K562 (cell line): ENCODE measurements around the gene C2orf76. TPM values are rescaled to one million over a fixed set of nuclear protein-coding genes. Genes with fewer than 3 reads are reported as not detected.

Experiments used
- ATAC-seq: fragments of 200-7000 bp; cut with Tn5 transposase; 3 replicates; pipeline ENCODE4 v1.9.1; 2020; ENCODE audit warnings: moderate library complexity
- BruUV-seq: library from RNA; stranded (reverse); fragments of 400-500 nt; replicated peaks from 2 replicates; lab custom pipeline; 2021; lab: Mats Ljungman, UMichigan
- CTCF ChIA-PET: fragments of 300-600 bp; formaldehyde crosslinking; extraction: SDS; loops from one replicate; lab custom pipeline; 2021; ENCODE audit warnings: low intra/inter-chr PET ratio; lab: Yijun Ruan, JAX
- POLR2A ChIA-PET: fragments of 300-600, 350-650 bp; sonication (Branson Sonifier 250); formaldehyde crosslinking; extraction: SDS; loops from one replicate; lab custom pipeline; 2021; ENCODE audit warnings: antibody characterized with exemption, inconsistent platforms; lab: Yijun Ruan, JAX
- DNase-seq, 4 experiments: peaks; one replicate each; pipeline versions ENCODE4 v3.0.0 to v3.0.0-alpha.2; 2011 to 2018; ENCODE audit warnings: low spot score in 3 of 4, mixed read lengths in 3 of 4; ENCODE audit errors: extremely low read depth in 1 of 4
- FAIRE-seq: peaks from 2 replicates; lab custom pipeline; 2011; peaks lifted over from hg19 to GRCh38; lab: Jason Lieb, UNC
- H2AFZ ChIP-seq: 2 replicates; pipeline ENCODE4 v1.6.0; 2011; ENCODE audit warnings: low read depth, low read length, control low read depth, inconsistent platforms
- H3K27ac ChIP-seq: fragments of 200-600 bp; 3 replicates; pipeline ENCODE4 v1.8.0; 2011; ENCODE audit warnings: low read depth, mild to moderate bottlenecking, control low read depth, inconsistent platforms, low read length, moderate library complexity, mixed read lengths; ENCODE audit errors: extremely low read depth
- H3K27me3 ChIP-seq, 2 experiments: fragments of 300-600 bp in 1 of 2; 2 replicates in 1 of 2; 3 replicates in 1 of 2; pipeline versions ENCODE4 v1.6.0 to v1.8.0; 2011; ENCODE audit warnings: inconsistent platforms in 2 of 2, low read length in 2 of 2, mild to moderate bottlenecking in 1 of 2, mixed read lengths in 1 of 2, moderate library complexity in 1 of 2; ENCODE audit not compliant: control insufficient read depth in 2 of 2, insufficient read depth in 2 of 2
- H3K36me3 ChIP-seq: fragments of 300-600 bp; 3 replicates; pipeline ENCODE4 v1.8.0; 2011; ENCODE audit warnings: mild to moderate bottlenecking, low read length, inconsistent platforms; ENCODE audit not compliant: control insufficient read depth, insufficient read depth
- H3K4me1 ChIP-seq, 2 experiments: fragments of 200-600 bp in 1 of 2; replicated peaks in 1 of 2; 2 replicates in 1 of 2; 3 replicates in 1 of 2; pipeline versions ENCODE4 v1.5.1 to v1.8.0; 2011; ENCODE audit warnings: inconsistent platforms in 2 of 2, low read length in 2 of 2, mild to moderate bottlenecking in 1 of 2, mixed read lengths in 1 of 2, moderate library complexity in 1 of 2; ENCODE audit not compliant: control insufficient read depth in 2 of 2, insufficient read depth in 2 of 2
- H3K4me2 ChIP-seq: 2 replicates; pipeline ENCODE4 v1.6.1; 2011; ENCODE audit warnings: low read length, control low read depth, inconsistent platforms, mixed read lengths; ENCODE audit not compliant: insufficient read depth
- H3K4me3 ChIP-seq: fragments of 200-600 bp; sonication (generic), shearing (Covaris generic); 2 replicates; pipeline ENCODE4 v1.5.1; 2016; ENCODE audit warnings: control low read depth, inconsistent platforms
- H3K79me2 ChIP-seq: fragments of 200-600 bp; 3 replicates; pipeline ENCODE4 v1.8.0; 2011; ENCODE audit warnings: low read length, inconsistent platforms; ENCODE audit not compliant: control insufficient read depth, insufficient read depth
- H3K9ac ChIP-seq, 2 experiments: 2 replicates each; pipeline versions ENCODE4 v1.6.0 to v1.6.1; 2011; ENCODE audit warnings: low read depth in 2 of 2, low read length in 2 of 2, control low read depth in 1 of 2, inconsistent platforms in 1 of 2, mild to moderate bottlenecking in 1 of 2, mixed read lengths in 1 of 2; ENCODE audit not compliant: insufficient read depth in 1 of 2
- H3K9me1 ChIP-seq: one replicate; pipeline ENCODE4 v1.6.0; 2011; ENCODE audit warnings: inconsistent platforms, mild to moderate bottlenecking, low read length, moderate library complexity; ENCODE audit not compliant: control insufficient read depth, insufficient read depth
- H3K9me3 ChIP-seq: replicated peaks from 2 replicates; pipeline ENCODE4 v1.5.1; 2011; ENCODE audit warnings: low read depth, low read length, inconsistent platforms; ENCODE audit not compliant: control insufficient read depth, insufficient read depth
- H4K20me1 ChIP-seq: replicated peaks from 2 replicates; pipeline ENCODE4 v1.6.1; 2011; ENCODE audit warnings: low read length, inconsistent platforms, mixed read lengths; ENCODE audit not compliant: control insufficient read depth, insufficient read depth
- CREBBP ChIP-seq: IDR thresholded peaks from one replicate; pipeline ENCODE4 v1.6.1; 2012; ENCODE audit warnings: low read depth, mild to moderate bottlenecking, control low read depth, inconsistent platforms, low read length
- HIVEP1 ChIP-seq: fragments of 250-450 bp; sonication (Bioruptor Pico); IDR thresholded peaks from 2 replicates; pipeline ENCODE4 v1.4.0; 2020; ENCODE audit warnings: mild to moderate bottlenecking
- HMBOX1 ChIP-seq: sonication (generic); IDR thresholded peaks from 2 replicates; pipeline ENCODE4 v1.6.1; 2016
- HMGN3 ChIP-seq: IDR thresholded peaks from 2 replicates; pipeline ENCODE4 v1.6.1; 2011; ENCODE audit warnings: borderline replicate concordance, low read depth, mild to moderate bottlenecking, mixed read lengths, low read length; ENCODE audit not compliant: insufficient read length; ENCODE audit errors: extremely low read depth
- MXD1 ChIP-seq: fragments of 250-450 bp; sonication (Bioruptor Pico); IDR thresholded peaks from 2 replicates; pipeline ENCODE4 v1.8.0; 2021; ENCODE audit warnings: borderline replicate concordance, mild to moderate bottlenecking, moderate library complexity; ENCODE audit not compliant: poor library complexity, severe bottlenecking
- NRF1 ChIP-seq, 2 experiments: fragments of 450-650 bp; IDR thresholded peaks in 1 of 2; conservative IDR thresholded peaks in 1 of 2; 2 replicates each; pipeline ENCODE4 v1.6.1; 2014; ENCODE audit warnings: mild to moderate bottlenecking in 2 of 2
- PKNOX1 ChIP-seq: fragments of 450-650 bp; IDR thresholded peaks from 2 replicates; pipeline ENCODE4 v1.6.1; 2016
- SRSF7 ChIP-seq: fragments of 200-400 bp; formaldehyde crosslinking; optimal IDR thresholded peaks from 2 replicates; pipeline ENCODE3; 2017; ENCODE audit warnings: mild to moderate bottlenecking, low read depth, low read length
- TCF3 ChIP-seq: sonication (generic); formaldehyde crosslinking; IDR thresholded peaks from 2 replicates; pipeline ENCODE4 v1.4.0; 2020; ENCODE audit warnings: mild to moderate bottlenecking, missing genetic modification reagents
- ZBTB2 ChIP-seq: fragments of 450-650 bp; IDR thresholded peaks from 2 replicates; pipeline ENCODE4 v1.6.1; 2016; ENCODE audit warnings: antibody characterized with exemption
- ZBTB43 ChIP-seq: sonication (generic); formaldehyde crosslinking; IDR thresholded peaks from 2 replicates; pipeline ENCODE4 v1.8.0; 2023; ENCODE audit warnings: mild to moderate bottlenecking, missing genetic modification reagents
- ZNF41 ChIP-seq: fragments of 250-450 bp; sonication (Bioruptor Pico); conservative IDR thresholded peaks from 2 replicates; pipeline ENCODE4 v1.4.0; 2020; ENCODE audit warnings: mild to moderate bottlenecking
- ZNF57 ChIP-seq: fragments of 450-650 bp; formaldehyde crosslinking; IDR thresholded peaks from 2 replicates; pipeline ENCODE4 v1.4.0; 2020; ENCODE audit warnings: mild to moderate bottlenecking, moderate library complexity
- WGBS: fragments of 100-300 bp; shearing (Covaris generic); methylation state at CpG from one replicate; pipeline ENCODE4 v1.1.6; 2016; ENCODE audit warnings: low coverage, mixed read lengths; ENCODE audit not compliant: insufficient coverage; ENCODE audit errors: missing lambda C conversion rate; 5-methylcytosine and 5-hydroxymethylcytosine counted together
- in situ Hi-C: fragments of 300-500 bp; cut with MboI; formaldehyde crosslinking; loops from 4 replicates; pipeline ENCODE4 v1.15.0; 2018; ENCODE audit warnings: inconsistent platforms, mixed read lengths
- intact Hi-C: fragments of 100-400 bp; cut with micrococcal nuclease; formaldehyde crosslinking; loops from 2 replicates; pipeline ENCODE4 v1.14.2; 2022
- polyA plus RNA-seq, 8 experiments: library from polyadenylated mRNA; depleted of rRNA in 4 of 8; stranded (reverse) in 5 of 8; unstranded in 3 of 8; fragments of >200 nt; fragmentation: Nextera tagmentation in 2 of 8; fragmentation: Illumina TruSeq in 1 of 8; extraction: Ambion mirVana in 2 of 8; extraction: Trizol in 1 of 8; gene quantifications; 2 replicates each; pipeline versions ENCODE4 v1.2.1 to v1.2.3, GENCODE V29; 2011 to 2014; ENCODE audit warnings: inconsistent platforms in 1 of 8, missing spikeins in 1 of 8
- total RNA-seq, 7 experiments: library from RNA; depleted of rRNA in 6 of 7; stranded (reverse); fragments of >200 nt in 6 of 7; fragmentation: Illumina TruSeq in 2 of 7; extraction: Trizol in 2 of 7; gene quantifications; 2 replicates each; pipeline versions ENCODE4 v1.2.1 to v1.2.3, GENCODE V29; 2011 to 2021; ENCODE audit warnings: low replicate concordance in 1 of 7

C2orf76 gene
- total and polyA plus RNA-seq, 9 of the 15 experiments (the other 6 are each of a cell fraction or from before 2014, with no cell fraction given): 4.8 to 26.2 (median 14.5) TPM

- Histone ChIP-seq H3K79me2 (no peaks in the 10 kb centered on the region), H3K36me3 (peaks cover 12% of the 10 kb centered on the region; the same call in 1 of the 3 replicates), H4K20me1 (no peaks in the 10 kb centered on the region), H3K27ac (no peak overlapping the region), H3K9me3 (no peaks in the 10 kb centered on the region), H3K4me2 (no peak overlapping the region), H3K9ac (no peak overlapping the region), H3K4me3 (no peak overlapping the region), H3K27me3 (peaks cover 0 to 5% of the 10 kb centered on the region in 2 experiments; a peak in 1 of 5 replicates), H2AFZ (no peak overlapping the region), H3K4me1 (peaks cover 0 to 2% of the 10 kb centered on the region in 2 experiments; a peak in 3 of 5 replicates), H3K9me1 (no peaks in the 10 kb centered on the region)
- DNase-seq (no peak), ATAC-seq (no peak), FAIRE-seq (no peak)
- in situ Hi-C loops (no loop called here), intact Hi-C loops (no loop called here)
- BruUV-seq: no TSS peak
- CTCF ChIA-PET: no interaction called here
- POLR2A ChIA-PET: interaction anchor here (1.2 kb wide), 1 partner anchor 13 kb away, joined by 4 read pairs; no protein-coding TSS in a partner anchor
- WGBS: 21% methylated on average over 5 of the region's 5 CpGs
- TF ChIP-seq CREBBP (no peak), NRF1 (conservative IDR thresholded peaks at IDR 0.05 in 1 of 2, IDR thresholded peaks at IDR 0.05 in 1 of 2) (no peak), ZNF41 (CRISPR knock-in tag) (no peak), HMBOX1 (no peak), ZBTB2 (no peak), MXD1 (CRISPR knock-in tag) (no peak), PKNOX1 (no peak), HMGN3 (no peak), ZNF57 (no peak), ZBTB43 (CRISPR knock-in tag) (no peak), HIVEP1 (CRISPR knock-in tag) (no peak), TCF3 (CRISPR knock-in tag) (no peak), SRSF7 (no peak)
These were observed 10.2 kb upstream of the C2orf76 start for GRCh38 chr2:119376810-119377209.
